ENCODE data around the gene ADRA2B.

Gene ADRA2B

DNA sequence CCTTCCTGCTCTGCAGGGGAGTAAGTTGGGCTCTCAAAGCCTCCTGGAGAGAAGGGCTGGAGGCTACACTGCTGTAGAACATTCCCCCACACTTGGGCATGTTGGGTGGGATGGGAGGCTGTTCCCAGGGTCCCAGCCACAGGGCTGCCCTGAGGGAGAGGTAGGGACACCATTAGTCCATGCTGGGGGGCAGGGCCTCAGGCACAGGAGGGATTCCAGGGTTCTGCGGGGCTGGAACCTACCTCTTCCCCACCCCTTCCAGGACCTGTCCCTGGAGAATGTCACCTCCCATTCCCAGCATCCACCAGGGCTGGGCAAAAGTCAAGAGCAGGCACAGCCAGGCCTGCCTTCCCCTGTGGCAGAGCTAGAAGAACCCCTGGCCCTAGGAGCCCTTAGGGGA lies 6.9 kb upstream of the ADRA2B start:
- DNase-seq (ENCODE audit: low spot score) = no peak
- CTCF ChIA-PET = interaction anchor here (0.6 to 1.9 kb wide), 2 partner anchors 15 to 132 kb away, joined by 4 to 8 read pairs; partner anchors contain the start of genes ANKRD36C and ASTL
- TF ChIP-seq, protein P1, sequence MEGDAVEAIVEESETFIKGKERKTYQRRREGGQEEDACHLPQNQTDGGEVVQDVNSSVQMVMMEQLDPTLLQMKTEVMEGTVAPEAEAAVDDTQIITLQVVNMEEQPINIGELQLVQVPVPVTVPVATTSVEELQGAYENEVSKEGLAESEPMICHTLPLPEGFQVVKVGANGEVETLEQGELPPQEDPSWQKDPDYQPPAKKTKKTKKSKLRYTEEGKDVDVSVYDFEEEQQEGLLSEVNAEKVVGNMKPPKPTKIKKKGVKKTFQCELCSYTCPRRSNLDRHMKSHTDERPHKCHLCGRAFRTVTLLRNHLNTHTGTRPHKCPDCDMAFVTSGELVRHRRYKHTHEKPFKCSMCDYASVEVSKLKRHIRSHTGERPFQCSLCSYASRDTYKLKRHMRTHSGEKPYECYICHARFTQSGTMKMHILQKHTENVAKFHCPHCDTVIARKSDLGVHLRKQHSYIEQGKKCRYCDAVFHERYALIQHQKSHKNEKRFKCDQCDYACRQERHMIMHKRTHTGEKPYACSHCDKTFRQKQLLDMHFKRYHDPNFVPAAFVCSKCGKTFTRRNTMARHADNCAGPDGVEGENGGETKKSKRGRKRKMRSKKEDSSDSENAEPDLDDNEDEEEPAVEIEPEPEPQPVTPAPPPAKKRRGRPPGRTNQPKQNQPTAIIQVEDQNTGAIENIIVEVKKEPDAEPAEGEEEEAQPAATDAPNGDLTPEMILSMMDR (conservative IDR thresholded peaks at IDR 0.05; ENCODE audit: low read depth) = no peak
- POLR2A ChIA-PET (ENCODE audit: low non-redundant PET) = no interaction called here
- H3K27ac ChIP-seq = no peak overlapping the region

DNA sequence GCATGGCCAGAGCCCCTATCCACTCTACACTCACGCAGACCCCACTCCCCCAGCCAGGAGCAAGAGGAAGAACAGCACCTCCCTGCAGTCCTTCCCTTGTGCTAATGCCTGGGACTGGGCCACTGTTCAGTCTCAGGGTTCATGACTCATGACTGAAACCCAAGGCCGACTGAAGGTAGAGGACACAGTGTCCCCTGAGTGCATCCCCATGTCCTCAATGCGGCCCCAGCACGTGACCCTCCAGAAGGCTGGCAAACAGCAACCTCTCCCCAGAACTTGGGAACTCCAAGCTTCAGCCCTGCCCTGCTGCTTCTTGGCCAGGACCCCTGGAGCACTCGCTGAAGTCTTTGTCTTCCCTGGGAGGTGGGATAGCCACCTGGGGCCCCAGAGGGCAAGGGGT lies 6.0 kb upstream of the ADRA2B start:
- no peak overlapping the region for H3K27ac ChIP-seq
- TF ChIP-seq, protein P1 (conservative IDR thresholded peaks at IDR 0.05; ENCODE audit: low read depth) = no peak
- no peak for DNase-seq (ENCODE audit: low spot score)
- CTCF ChIA-PET = no interaction called here
- POLR2A ChIA-PET (ENCODE audit: low non-redundant PET) = no interaction called here

DNA sequence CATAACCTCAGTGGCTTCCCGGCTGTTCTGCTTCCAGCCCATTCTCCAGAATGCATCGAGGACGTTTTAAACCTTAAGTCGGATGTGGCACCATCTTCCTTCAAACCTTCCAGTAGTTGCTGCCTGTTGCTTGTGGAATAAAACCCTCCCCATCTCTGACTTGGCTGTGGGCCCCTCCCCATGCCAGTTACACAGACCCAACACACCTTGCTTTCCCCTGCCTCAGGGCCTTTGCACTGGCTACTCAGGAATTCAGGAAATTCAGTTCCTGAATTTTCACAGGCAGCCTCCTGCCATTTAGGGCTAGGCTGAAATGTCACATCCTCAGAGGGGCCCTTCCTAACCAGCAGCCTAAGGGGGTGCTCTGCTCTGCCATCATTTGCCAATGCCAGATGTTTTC lies 5.0 kb upstream of the ADRA2B start:
- CTCF ChIA-PET = no interaction called here
- H3K27ac ChIP-seq = no peak overlapping the region
- TF ChIP-seq, protein P1 (conservative IDR thresholded peaks at IDR 0.05; ENCODE audit: low read depth) = no peak
- POLR2A ChIA-PET (ENCODE audit: low non-redundant PET) = no interaction called here
- no peak for DNase-seq (ENCODE audit: low spot score)

DNA sequence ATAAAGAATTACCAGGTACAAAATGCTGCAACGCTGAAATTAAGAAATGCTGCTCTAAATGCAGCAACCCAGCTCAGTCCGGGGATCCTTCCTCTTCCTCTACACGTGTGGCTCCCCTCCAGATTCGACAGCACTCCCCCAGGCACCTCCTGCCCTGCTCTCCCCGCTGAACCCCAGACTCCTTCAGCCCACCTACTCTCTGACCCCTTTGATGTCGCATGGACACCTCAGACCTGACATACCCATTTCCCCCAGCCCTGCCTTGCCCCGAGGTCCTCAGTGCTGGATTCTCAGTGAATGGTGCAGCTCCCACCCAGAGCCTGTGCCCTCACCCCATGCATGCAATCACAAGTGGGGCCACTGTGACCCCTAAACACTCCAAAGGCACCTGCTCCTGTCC lies 4.6 kb upstream of the ADRA2B start:
- TF ChIP-seq, protein P1 (conservative IDR thresholded peaks at IDR 0.05; ENCODE audit: low read depth) = no peak
- H3K27ac ChIP-seq = no peak overlapping the region
- DNase-seq (ENCODE audit: low spot score) = no peak
- CTCF ChIA-PET = interaction anchor here (1.0 kb wide), 1 partner anchor 17 kb away, joined by 3 read pairs; the partner anchor contains the start of gene ASTL
- POLR2A ChIA-PET (ENCODE audit: low non-redundant PET) = no interaction called here

DNA sequence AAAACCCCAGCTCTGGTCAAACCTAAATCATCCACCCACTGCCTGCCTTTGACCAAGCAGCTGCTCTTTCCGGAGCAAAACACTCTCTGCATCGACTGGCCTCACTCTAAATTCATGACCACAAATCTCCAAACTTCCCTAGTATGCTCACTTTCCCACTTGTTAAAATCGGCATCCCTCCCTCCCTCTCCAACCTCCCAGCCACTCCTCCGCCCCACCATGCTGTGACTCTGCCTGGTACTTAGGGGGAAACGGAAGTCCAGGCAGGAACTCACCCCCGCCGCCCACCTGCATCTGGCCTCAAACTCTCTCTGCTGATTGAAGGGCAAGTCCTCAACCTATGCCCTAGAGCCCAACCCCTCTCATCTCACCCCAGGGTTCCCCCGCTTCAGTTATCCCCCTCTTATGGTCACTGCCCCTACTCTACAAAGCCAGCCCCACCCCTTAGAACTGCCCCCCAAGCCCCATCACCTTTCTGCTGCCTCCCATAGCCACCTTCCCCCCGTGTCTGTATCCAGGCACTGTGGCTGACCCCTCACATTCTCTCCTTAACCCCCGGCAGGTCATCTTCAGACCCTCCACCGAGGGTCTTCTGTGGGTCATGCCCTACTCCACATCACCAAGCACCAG lies 3.8 kb upstream of the ADRA2B start:
- H3K27ac ChIP-seq = no peak overlapping the region
- no peak for DNase-seq (ENCODE audit: low spot score)
- POLR2A ChIA-PET (ENCODE audit: low non-redundant PET) = no interaction called here
- TF ChIP-seq, protein P1 (conservative IDR thresholded peaks at IDR 0.05; ENCODE audit: low read depth) = no peak
- CTCF ChIA-PET = interaction anchor here (1.0 kb wide), 1 partner anchor 18 kb away, joined by 3 read pairs; the partner anchor contains the start of gene ASTL

DNA sequence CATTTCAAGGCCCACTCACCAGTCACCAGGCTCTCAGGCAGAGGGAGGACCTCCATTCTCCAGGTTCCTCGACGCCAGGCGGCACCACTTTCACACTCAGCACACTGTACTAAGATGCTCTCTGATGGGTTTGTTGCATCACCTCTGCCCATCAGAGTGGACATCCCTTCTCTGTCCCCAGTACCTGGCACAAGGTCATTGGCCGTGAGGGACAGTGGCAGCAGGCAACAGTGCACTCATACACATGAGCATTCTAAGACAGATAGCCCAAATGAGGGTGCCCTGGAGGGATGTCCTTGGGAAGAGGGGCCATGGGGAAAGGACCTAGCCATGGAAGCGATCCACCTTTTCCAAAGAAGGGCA lies 3.0 kb upstream of the ADRA2B start:
- POLR2A ChIA-PET (ENCODE audit: low non-redundant PET) = no interaction called here
- no peak for DNase-seq (ENCODE audit: low spot score)
- CTCF ChIA-PET = interaction anchor here (3.0 to 3.6 kb wide), 2 partner anchors 95 to 127 kb away, joined by 16 to 27 read pairs; no protein-coding TSS in a partner anchor
- no peak overlapping the region for H3K27ac ChIP-seq
- TF ChIP-seq, protein P1 (conservative IDR thresholded peaks at IDR 0.05; ENCODE audit: low read depth) = no peak
